ENCODE data around the gene CCK. TPM values are rescaled to one million over a fixed set of nuclear protein-coding genes. Genes with fewer than 3 reads are reported as not detected.
A peak's percentile ranks its signal among the peaks of the same experiment; 100 is the strongest.

CCK gene
- polyA plus RNA-seq, 1 experiment: 3.7 TPM

DNA sequence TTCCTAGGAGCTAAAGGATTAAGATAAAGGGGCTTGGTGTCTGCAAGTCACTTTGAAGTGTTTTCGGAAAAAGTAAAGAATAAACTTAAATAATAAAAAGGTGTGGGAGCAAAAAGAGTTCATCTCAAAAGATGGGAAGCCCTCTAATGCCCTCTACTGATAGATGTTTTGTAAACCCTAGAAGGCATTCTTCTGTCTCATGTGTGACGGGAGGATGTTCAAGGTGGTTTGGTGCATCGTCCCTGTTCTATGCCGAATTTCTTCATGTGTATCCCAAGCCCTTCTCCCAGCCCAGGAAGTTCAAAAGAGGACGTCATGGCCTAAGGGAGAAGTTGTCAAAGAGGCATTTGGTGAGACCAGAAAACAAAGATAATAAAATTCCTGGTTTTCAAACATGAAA is 37.2 kb downstream of the CCK start:
- CTCF ChIA-PET: interaction anchor here (0.9 to 3.6 kb wide), 23 partner anchors 17 to 611 kb away, joined by 3 to 72 read pairs (median 5); no protein-coding TSS in a partner anchor
- POLR2A ChIA-PET: no interaction called here
- TF ChIP-seq, protein P1, sequence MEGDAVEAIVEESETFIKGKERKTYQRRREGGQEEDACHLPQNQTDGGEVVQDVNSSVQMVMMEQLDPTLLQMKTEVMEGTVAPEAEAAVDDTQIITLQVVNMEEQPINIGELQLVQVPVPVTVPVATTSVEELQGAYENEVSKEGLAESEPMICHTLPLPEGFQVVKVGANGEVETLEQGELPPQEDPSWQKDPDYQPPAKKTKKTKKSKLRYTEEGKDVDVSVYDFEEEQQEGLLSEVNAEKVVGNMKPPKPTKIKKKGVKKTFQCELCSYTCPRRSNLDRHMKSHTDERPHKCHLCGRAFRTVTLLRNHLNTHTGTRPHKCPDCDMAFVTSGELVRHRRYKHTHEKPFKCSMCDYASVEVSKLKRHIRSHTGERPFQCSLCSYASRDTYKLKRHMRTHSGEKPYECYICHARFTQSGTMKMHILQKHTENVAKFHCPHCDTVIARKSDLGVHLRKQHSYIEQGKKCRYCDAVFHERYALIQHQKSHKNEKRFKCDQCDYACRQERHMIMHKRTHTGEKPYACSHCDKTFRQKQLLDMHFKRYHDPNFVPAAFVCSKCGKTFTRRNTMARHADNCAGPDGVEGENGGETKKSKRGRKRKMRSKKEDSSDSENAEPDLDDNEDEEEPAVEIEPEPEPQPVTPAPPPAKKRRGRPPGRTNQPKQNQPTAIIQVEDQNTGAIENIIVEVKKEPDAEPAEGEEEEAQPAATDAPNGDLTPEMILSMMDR (IDR thresholded peaks at IDR 0.05; ENCODE audit: low read depth, low read length): peak; percentile 40
- Histone ChIP-seq H3K9me3 (ENCODE audit: control insufficient read depth, insufficient read depth, low read length) (no peaks in the 10 kb centered on the region), H3K4me3 (ENCODE audit: low read depth, low read length) (no peak overlapping the region), H3K27me3 (ENCODE audit: control insufficient read depth, insufficient read depth, low read length) (peaks cover 3% of the 10 kb centered on the region), H3K27ac (ENCODE audit: low read depth, low read length) (no peak overlapping the region)
- DNase-seq (ENCODE audit: low read depth, low spot score): no peak

DNA sequence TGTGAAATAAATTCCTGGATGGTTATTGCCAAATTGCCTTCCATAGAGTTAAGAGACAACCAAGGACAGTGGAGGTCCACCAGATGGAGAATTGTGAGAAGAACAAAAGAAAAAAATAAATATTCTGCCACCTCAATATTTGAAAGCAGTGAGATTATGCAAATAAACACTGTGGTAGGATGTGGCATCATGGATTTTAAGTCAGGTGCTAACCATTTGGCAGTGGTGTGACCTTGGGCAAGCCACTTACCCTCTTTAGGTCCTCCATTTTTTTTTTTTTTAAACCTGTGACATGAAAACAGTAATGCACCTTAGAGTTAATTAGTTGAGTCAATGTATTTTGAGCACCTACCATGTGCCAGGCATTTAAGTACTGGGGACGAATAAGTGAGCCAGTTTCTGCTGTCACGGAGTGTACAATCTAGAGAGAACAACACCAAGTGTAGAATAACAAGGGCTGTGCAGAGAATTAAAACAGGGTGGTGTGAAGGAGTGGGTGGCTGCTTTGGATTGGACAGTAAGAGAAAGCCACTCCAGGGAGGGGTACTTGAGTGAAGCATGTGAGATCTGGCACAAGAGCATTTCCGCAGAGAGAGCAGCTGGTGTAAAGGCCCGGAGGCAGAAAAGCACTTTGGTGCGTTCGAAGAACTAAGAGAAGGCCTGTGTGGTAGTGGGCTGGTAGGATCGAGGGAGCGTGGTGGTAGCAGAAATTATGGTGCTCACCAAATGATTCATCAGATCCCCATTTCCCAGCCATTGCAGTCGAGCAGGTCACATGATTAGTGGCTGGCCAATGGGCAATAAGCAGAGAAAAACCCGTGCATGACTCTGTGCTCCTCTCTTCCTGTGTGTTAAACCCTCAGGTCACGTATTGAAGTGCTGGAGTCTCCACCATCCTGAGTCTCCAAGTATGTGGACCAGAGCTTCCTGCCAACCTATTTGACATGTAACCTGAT is 39.2 kb downstream of the CCK start:
- Histone ChIP-seq H3K9me3 (ENCODE audit: control insufficient read depth, insufficient read depth, low read length) (no peaks in the 10 kb centered on the region), H3K27me3 (ENCODE audit: control insufficient read depth, insufficient read depth, low read length) (peaks cover 3% of the 10 kb centered on the region), H3K27ac (ENCODE audit: low read depth, low read length) (no peak overlapping the region), H3K4me3 (ENCODE audit: low read depth, low read length) (no peak overlapping the region)
- POLR2A ChIA-PET: no interaction called here
- TF ChIP-seq, protein P1 (IDR thresholded peaks at IDR 0.05; ENCODE audit: low read depth, low read length): no peak
- no peak for DNase-seq (ENCODE audit: low read depth, low spot score)
- CTCF ChIA-PET: interaction anchor here (0.6 kb wide), 1 partner anchor 47 kb away, joined by 4 read pairs; no protein-coding TSS in a partner anchor

DNA sequence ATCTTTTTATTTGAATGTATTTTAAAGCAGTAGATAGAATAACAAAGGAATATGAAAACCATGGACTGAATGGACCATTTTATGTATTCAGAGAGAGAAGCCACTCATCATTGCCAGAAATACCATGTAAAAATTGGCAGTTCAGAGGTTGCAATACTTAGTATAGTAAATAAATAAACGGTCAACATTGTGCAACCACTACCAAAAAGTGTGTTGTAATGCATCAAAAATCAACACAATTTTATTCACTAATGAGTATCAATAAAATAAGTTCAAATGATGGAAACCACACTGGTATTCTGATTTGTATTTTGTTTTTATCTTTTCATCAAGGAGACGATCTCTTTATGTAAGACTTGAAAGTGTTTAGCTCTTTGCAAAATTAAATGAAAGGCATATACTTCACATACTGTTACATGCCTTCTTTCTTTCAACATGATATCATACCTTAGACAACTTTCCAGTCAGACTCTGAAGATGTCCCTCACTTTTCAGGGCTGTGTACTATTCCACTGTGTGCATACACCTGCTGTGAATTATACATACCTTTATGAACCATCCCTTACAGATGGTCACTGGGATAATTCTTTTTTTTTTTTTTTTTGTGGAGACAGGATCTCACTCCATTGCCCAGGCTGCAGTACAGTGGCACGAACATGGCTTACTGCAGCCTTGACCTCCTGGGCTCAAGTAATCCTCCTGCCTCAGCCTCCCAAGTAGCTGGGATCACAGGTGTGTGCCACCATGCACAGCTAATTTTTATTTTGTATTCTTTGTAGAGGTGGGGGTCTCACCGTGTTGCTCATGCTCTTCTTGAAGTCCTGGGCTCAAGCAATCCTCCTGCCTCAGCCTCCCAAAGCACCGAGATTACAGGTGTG is 40.3 kb downstream of the CCK start:
- H3K4me3 ChIP-seq (ENCODE audit: low read depth, low read length): no peak overlapping the region
- POLR2A ChIA-PET: no interaction called here

DNA sequence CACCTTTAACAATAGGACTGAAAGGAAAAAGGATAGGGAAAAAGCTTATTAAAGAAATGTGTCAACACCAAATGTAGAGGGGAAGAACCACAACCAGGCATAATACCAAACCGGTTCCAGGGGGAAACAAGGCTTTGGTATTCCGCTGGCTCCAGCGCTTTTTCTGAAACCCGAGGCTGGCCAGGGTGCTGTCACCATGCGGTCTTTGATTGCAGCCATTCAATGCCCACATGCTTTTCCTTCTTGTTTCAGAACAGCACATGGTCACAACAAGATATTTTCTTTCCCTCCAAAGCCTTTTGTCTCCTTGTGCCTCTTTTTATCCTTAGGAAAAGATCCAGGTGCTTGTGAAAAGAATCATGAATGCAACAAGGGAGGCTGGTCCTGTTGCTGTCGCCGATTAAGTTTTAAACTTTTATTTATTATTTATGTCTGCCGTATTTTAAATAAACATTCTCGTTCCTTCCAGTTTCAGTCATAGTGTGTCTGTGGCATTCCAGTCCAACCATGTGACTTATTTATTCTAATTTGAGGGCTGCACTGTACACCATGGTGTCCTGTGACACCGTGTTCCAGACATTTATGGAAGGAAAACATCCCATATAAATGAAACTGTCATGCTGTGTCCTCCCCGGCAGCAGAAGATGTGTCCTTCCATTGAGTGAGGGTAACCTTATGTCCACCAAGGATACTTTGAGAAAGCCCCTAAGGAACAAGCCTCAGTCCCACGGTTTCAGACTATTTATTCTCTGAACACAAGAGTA is 41.1 kb downstream of the CCK start:
- DNase-seq (ENCODE audit: low read depth, low spot score): no peak
- H3K27me3 ChIP-seq (ENCODE audit: control insufficient read depth, insufficient read depth, low read length): no peaks in the 10 kb centered on the region
- H3K9me3 ChIP-seq (ENCODE audit: control insufficient read depth, insufficient read depth, low read length): no peaks in the 10 kb centered on the region
- H3K4me3 ChIP-seq (ENCODE audit: low read depth, low read length): no peak overlapping the region
- TF ChIP-seq, protein P1 (IDR thresholded peaks at IDR 0.05; ENCODE audit: low read depth, low read length): no peak
- H3K27ac ChIP-seq (ENCODE audit: low read depth, low read length): no peak overlapping the region
- ChIA-PET CTCF (interaction anchor here (0.7 to 1.4 kb wide), 2 partner anchors 34 to 509 kb away, joined by 4 read pairs; no protein-coding TSS in a partner anchor), POLR2A (no interaction called here)

More for the DNA sequence above, 40.3 kb downstream of the CCK start:
- Histone ChIP-seq H3K9me3 (ENCODE audit: control insufficient read depth, insufficient read depth, low read length) (no peaks in the 10 kb centered on the region), H3K27me3 (ENCODE audit: control insufficient read depth, insufficient read depth, low read length) (peaks cover 3% of the 10 kb centered on the region), H3K27ac (ENCODE audit: low read depth, low read length) (no peak overlapping the region)
- no peak for DNase-seq (ENCODE audit: low read depth, low spot score)
- TF ChIP-seq, protein P1 (IDR thresholded peaks at IDR 0.05; ENCODE audit: low read depth, low read length): no peak
- CTCF ChIA-PET: no interaction called here
